ENCODE measurements around the gene METTL25B.

Gene METTL25B

DNA sequence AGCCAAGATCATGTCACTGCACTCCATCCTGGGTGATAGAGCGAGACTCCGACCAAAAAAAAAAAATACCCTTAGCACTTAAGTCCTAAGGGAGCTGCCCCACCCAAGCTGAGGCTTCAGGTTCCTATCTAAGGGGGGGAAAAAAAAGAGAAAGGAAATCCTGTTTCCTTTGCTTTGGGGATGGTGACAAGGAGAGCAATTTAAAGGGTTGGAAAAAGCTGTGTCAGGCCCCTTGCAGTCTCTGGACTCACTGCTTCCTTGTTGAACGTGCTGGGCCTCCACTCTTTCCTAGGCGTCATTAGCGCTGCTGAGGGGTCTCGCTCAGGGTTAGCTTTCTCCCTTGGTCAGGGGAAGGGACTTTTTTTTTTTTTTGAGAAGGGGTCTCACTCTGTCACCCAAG lies 57.2 kb downstream of the METTL25B start:
- Histone ChIP-seq H3K27me3 (ENCODE audit: low read depth, low read length) (no peaks in the 10 kb centered on the region), H4K20me1 (ENCODE audit: insufficient read depth, low read length) (peaks cover 17% of the 10 kb centered on the region), H3K4me2 (ENCODE audit: low read length) (no peak overlapping the region), H3K27ac (ENCODE audit: low read length) (no peak overlapping the region), H3K9ac (ENCODE audit: low read length) (no peak overlapping the region), H3K36me3 (replicated peaks; ENCODE audit: low read depth, low read length) (peaks cover 40% of the 10 kb centered on the region), H3K79me2 (ENCODE audit: low read length) (peaks cover 28% of the 10 kb centered on the region), H3K4me3 (ENCODE audit: low read length) (no peak overlapping the region), H3K9me3 (ENCODE audit: insufficient read depth, low read length) (no peaks in the 10 kb centered on the region), H2AFZ (ENCODE audit: low read depth, low read length) (no peak overlapping the region), H3K4me1 (ENCODE audit: low read length) (no peaks in the 10 kb centered on the region)
- TF ChIP-seq, protein P1, sequence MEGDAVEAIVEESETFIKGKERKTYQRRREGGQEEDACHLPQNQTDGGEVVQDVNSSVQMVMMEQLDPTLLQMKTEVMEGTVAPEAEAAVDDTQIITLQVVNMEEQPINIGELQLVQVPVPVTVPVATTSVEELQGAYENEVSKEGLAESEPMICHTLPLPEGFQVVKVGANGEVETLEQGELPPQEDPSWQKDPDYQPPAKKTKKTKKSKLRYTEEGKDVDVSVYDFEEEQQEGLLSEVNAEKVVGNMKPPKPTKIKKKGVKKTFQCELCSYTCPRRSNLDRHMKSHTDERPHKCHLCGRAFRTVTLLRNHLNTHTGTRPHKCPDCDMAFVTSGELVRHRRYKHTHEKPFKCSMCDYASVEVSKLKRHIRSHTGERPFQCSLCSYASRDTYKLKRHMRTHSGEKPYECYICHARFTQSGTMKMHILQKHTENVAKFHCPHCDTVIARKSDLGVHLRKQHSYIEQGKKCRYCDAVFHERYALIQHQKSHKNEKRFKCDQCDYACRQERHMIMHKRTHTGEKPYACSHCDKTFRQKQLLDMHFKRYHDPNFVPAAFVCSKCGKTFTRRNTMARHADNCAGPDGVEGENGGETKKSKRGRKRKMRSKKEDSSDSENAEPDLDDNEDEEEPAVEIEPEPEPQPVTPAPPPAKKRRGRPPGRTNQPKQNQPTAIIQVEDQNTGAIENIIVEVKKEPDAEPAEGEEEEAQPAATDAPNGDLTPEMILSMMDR (IDR thresholded peaks at IDR 0.05; ENCODE audit: low read depth, low read length) = no peak
- no peak for TF ChIP-seq EZH2phosphoT487 (IDR thresholded peaks at IDR 0.05; ENCODE audit: low read depth)
